NT2/D1 (cell line): ENCODE data around the gene RABEP1.

ENCODE experiments used
- SUZ12 ChIP-seq: IDR thresholded peaks from 2 replicates; pipeline ENCODE4 v1.6.1; 2011; ENCODE audit not compliant: insufficient read length, insufficient read depth; ENCODE audit errors: extremely low read depth
- YY1 ChIP-seq: IDR thresholded peaks from 2 replicates; pipeline ENCODE4 v1.6.1; 2011; ENCODE audit not compliant: insufficient read length, insufficient read depth
- ZNF274 ChIP-seq: IDR thresholded peaks from 2 replicates; pipeline ENCODE4 v1.6.1; 2011; ENCODE audit warnings: mild to moderate bottlenecking, low read depth, low read length

- TF ChIP-seq YY1: no peak
- no peak for TF ChIP-seq SUZ12
- no peak for TF ChIP-seq ZNF274
These were observed 97.4 kb downstream of the RABEP1 start for GRCh38 chr17:5379351-5380107.
